DLD1 (cell line): ENCODE measurements around the gene CCSER1.
"Not testable (repeated sequence)": the region's sequence is repeated elsewhere in the genome, so short reads cannot be mapped to it uniquely, and the experiment has no call there.

ENCODE experiments used
- in situ Hi-C: cut with HindIII; loops from 2 replicates; pipeline ENCODE4 v1.10.0; 2017; ENCODE audit warnings: low sequenced_read_pairs

Gene CCSER1

GRCh38 chr4:91228659-91229058 is 1101.5 kb downstream of the CCSER1 start:
- in situ Hi-C loops, result no loop called here

- in situ Hi-C loops, result no loop called here
Measured at GRCh38 chr4:91233164-91233563, 1106.0 kb downstream of the CCSER1 start.

- in situ Hi-C loops, result no loop called here
Measured at GRCh38 chr4:91243132-91243531, 1115.9 kb downstream of the CCSER1 start.

- in situ Hi-C loops, result no loop called here
Measured at GRCh38 chr4:91256043-91256442, 1128.8 kb downstream of the CCSER1 start.

GRCh38 chr4:91256751-91257150 is 1129.6 kb downstream of the CCSER1 start:
- in situ Hi-C loops, result no loop called here

GRCh38 chr4:91257721-91258120 is 1130.5 kb downstream of the CCSER1 start:
- in situ Hi-C loops, result no loop called here

GRCh38 chr4:91258326-91258725 is 1131.1 kb downstream of the CCSER1 start:
- in situ Hi-C loops, result no loop called here

- in situ Hi-C loops, result no loop called here
Measured at GRCh38 chr4:91267543-91267942, 1140.3 kb downstream of the CCSER1 start.

GRCh38 chr4:91268481-91268880 is 1141.3 kb downstream of the CCSER1 start:
- in situ Hi-C loops, result not testable (repeated sequence)

GRCh38 chr4:91268913-91269312 is 1141.7 kb downstream of the CCSER1 start:
- in situ Hi-C loops, result no loop called here

GRCh38 chr4:91279899-91280298 is 1152.7 kb downstream of the CCSER1 start:
- in situ Hi-C loops, result no loop called here

GRCh38 chr4:91280551-91281290 is 1153.5 kb downstream of the CCSER1 start:
- in situ Hi-C loops, result no loop called here

GRCh38 chr4:91282217-91282616 is 1155.0 kb downstream of the CCSER1 start:
- in situ Hi-C loops, result no loop called here

GRCh38 chr4:91283726-91284230 is 1156.6 kb downstream of the CCSER1 start:
- in situ Hi-C loops, result no loop called here

GRCh38 chr4:91284480-91284879 is 1157.3 kb downstream of the CCSER1 start:
- in situ Hi-C loops, result no loop called here

GRCh38 chr4:91285487-91285886 is 1158.3 kb downstream of the CCSER1 start:
- in situ Hi-C loops, result no loop called here

GRCh38 chr4:91288702-91289311 is 1161.6 kb downstream of the CCSER1 start:
- in situ Hi-C loops, result no loop called here

GRCh38 chr4:91298156-91298700 is 1171.0 kb downstream of the CCSER1 start:
- in situ Hi-C loops, result no loop called here

- in situ Hi-C loops, result no loop called here
Measured at GRCh38 chr4:91298824-91299223, 1171.6 kb downstream of the CCSER1 start.

GRCh38 chr4:91302120-91302519 is 1174.9 kb downstream of the CCSER1 start:
- in situ Hi-C loops, result no loop called here

GRCh38 chr4:91304292-91304691 is 1177.1 kb downstream of the CCSER1 start:
- in situ Hi-C loops, result no loop called here

GRCh38 chr4:91317434-91317833 is 1190.2 kb downstream of the CCSER1 start:
- in situ Hi-C loops, result no loop called here
